Neuron (in vitro differentiated cells): ENCODE results near the gene TP53I13.

ENCODE experiments used
- H2AFZ ChIP-seq: one replicate; pipeline ENCODE4 v1.6.1; 2013; ENCODE audit warnings: low read depth, mild to moderate bottlenecking, inconsistent platforms, low read length, moderate library complexity
- H3K27me3 ChIP-seq: one replicate; pipeline ENCODE4 v1.6.1; 2013; ENCODE audit warnings: low read length; ENCODE audit not compliant: insufficient read depth
- H3K36me3 ChIP-seq: one replicate; pipeline ENCODE4 v1.6.1; 2013; ENCODE audit warnings: low read length; ENCODE audit not compliant: insufficient read depth
- H3K4me1 ChIP-seq: one replicate; pipeline ENCODE4 v1.6.1; 2013; ENCODE audit warnings: low read length; ENCODE audit not compliant: insufficient read depth
- H3K4me3 ChIP-seq: 2 replicates; pipeline ENCODE4 v1.5.1; 2013; ENCODE audit warnings: mild to moderate bottlenecking, low read length, moderate library complexity
- H3K9me3 ChIP-seq: one replicate; pipeline ENCODE4 v1.6.1; 2013; ENCODE audit warnings: low read length

TP53I13 gene

DNA sequence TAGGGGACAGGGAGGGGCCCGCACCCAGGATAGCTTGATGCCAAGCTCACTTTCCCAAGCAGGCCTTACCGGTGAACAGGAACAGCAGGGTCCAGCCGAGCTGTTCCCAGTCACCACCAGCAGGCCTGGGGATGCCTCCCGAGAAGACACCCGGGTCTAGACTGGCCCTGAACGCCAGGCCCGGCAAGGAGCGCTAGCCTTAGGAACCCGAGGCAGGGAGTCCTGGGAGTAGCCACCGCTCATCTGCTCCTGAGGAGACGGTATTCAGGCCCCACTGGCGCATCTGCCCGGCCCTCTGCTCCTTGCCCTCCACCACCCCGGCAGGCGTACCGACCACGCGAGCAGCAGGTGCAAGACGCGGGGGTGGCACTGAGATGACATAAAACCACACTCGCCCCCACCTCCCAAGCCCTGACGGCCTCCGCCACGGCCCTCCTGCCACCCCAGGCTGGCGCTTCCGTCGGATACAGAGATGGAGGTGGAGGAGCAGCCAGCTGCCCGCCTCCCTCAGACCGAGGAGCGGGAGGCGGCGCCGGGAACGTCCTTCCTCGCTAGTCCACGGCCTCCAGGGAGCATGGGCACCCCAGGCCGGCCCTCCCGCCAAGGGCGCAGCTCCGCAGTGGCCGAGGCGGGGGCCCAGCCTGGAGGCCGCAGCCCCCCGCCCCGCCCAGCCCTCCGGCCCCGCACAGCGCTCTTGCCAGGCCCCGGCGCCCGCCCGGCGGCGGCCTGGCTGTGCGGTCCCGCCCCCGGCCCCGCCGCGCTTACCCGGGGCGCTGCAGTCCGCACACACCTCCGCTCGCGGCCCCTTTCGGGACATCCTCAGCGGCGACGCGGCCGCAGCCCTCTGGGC is 20.3 kb downstream of the TP53I13 start:
- H3K36me3 ChIP-seq: no peaks in the 10 kb centered on the region
- H3K27me3 ChIP-seq: no peaks in the 10 kb centered on the region
- H3K4me1 ChIP-seq: peaks cover 59% of the 10 kb centered on the region
- no peaks in the 10 kb centered on the region for H3K9me3 ChIP-seq
- H2AFZ ChIP-seq: no peak overlapping the region
- peak overlapping the region; percentile 94 for H3K4me3 ChIP-seq

DNA sequence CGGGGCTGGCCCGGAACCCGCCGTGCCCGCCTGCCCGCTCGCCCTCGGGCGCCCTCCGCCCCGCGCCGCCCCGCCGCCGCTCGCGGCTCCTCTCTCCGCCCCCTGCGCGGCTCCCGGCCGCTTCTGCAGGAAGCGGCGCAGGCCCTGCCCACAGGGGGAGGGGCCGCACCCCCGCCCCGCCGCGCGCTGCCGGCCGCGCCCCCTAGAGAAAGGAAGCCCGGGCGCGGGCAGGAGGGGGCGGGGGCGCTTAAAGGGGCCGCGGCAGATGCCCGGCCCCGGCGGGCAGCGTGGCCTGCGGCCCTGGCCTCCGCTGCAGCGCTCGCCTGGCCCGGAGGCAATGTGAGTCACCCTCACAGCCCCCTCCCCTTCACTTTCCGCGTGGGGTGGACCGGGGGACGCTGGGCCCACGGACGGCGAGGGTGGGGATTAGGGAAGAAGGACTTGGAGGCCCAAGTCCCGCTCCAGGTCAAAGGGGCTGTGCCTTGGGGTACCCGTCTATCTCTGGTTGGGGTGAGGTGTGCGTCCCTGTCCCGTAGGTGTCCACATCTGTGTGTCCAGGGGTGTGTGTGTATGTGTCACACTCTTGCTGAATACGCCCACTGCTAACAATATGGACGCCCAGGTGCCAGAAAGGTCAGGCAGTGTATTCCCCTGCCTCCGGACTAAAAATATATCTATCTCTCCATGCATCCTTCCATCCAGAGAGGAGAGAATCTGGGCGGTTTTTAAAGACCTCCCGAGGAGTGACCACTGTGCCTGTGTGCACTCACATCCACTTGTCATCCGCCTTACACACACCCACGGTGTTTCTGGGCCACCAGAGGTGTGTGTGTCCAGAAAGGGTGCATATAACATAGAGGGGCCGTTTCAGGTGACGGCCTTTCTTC is 21.3 kb downstream of the TP53I13 start, which contains the start of gene GIT1:
TSS of gene GIT1 (minus strand) at position 125 of the 887 bp plus-strand sequence. CDS start 270 bp downstream, outside the sequence.
- Histone ChIP-seq H3K4me3 (peak within 1 kb of the TSS; percentile 94), H3K9me3 (no peaks in the 10 kb centered on the region), H3K36me3 (no peaks in the 10 kb centered on the region), H2AFZ (peak within 1 kb of the TSS; percentile 15), H3K27me3 (no peaks in the 10 kb centered on the region), H3K4me1 (peaks cover 63% of the 10 kb centered on the region)

- H3K27me3 ChIP-seq: no peaks in the 10 kb centered on the region
- H3K4me3 ChIP-seq: peak overlapping the region; percentile 55
- no peaks in the 10 kb centered on the region for H3K36me3 ChIP-seq
- peaks cover 59% of the 10 kb centered on the region for H3K4me1 ChIP-seq
- H3K9me3 ChIP-seq: no peaks in the 10 kb centered on the region
- peak overlapping the region; percentile 69 for H2AFZ ChIP-seq
Measured at GRCh38 chr17:29590411-29591145, 22.1 kb downstream of the TP53I13 start.

- Histone ChIP-seq H3K4me1 (peaks cover 63% of the 10 kb centered on the region), H3K36me3 (no peaks in the 10 kb centered on the region), H2AFZ (peak overlapping the region; percentile 69), H3K4me3 (peak overlapping the region; percentile 55), H3K9me3 (no peaks in the 10 kb centered on the region), H3K27me3 (no peaks in the 10 kb centered on the region)
Measured at GRCh38 chr17:29591146-29591736, 22.7 kb downstream of the TP53I13 start.

DNA sequence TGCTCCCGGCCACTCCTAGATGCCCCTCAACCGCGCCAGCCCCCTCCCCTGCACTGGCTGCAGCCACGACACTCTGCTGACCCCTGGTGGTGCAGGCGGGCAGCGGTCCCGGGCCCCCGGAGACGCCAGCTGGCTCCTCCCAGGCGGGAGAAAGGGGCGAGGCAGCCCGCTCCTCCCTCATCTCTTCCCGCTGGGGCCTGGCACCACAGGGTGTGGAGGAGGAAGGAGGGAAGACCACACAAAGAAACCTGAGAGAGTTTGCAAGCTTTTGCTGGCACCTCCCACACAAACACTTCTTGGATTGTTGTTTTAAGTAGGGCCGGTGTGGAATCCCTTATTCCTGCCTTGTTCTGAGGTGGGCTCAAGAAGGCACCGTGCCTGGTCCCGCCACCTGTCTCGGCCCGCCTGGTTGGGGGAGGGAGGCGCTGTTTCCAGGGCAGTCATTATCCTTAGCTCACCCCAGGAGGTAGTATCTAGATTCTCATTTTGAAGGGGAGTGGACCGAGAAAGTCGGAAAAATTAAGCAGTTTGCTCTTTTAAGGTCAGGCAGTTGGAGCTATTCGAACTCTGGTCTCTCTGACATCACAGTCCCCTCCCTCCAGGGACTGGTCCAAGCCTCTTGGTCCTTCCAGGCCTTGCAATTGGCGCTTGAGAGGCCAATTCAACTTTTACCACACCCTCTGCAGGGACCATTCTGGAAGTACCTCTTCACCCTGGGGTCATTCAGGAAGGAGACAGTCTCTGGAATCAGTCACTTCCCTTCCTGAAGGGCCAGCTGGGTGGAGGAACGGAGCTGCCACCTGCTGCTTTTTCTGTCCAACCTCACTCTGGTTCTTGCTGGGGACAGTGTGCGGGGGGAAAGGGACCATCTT is 23.5 kb downstream of the TP53I13 start:
- Histone ChIP-seq H2AFZ (peak overlapping the region; percentile 69), H3K4me3 (peak overlapping the region; percentile 55), H3K9me3 (no peaks in the 10 kb centered on the region), H3K27me3 (no peaks in the 10 kb centered on the region), H3K36me3 (no peaks in the 10 kb centered on the region), H3K4me1 (peaks cover 66% of the 10 kb centered on the region)

DNA sequence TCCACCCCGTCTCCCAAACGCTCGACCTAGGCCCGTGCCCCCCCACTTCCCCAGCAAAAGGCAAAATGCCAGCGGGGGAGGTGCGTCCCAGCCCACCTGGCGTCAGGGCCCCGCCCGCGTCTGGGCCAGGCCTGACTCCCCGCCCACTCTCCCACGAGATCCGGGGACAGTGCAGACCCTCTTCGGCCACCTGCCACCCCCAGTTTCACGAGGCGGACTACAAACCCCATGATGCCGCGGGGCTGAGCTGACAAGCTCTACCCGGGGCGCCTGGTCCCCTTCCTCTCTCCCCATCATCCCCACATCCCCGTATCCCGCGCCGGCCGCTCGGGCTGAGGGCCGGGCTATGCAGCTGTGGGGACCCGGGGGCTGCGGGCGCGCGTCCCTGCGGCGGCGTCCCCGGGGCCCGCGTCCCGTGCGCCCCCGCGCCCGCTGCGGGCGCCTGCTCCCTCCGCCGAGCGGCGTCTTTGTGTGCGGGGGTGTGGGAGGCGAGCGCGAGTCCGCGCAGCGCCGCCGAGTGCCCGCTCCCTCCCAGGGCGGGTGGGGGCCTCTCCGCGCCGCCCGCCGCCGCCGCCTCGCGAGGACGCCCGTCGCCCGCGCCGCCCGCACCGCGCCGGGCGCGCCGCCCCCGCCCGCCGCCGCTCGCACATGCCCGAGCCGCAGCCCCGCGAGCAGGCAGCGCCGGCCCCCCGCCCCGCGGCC is 24.5 kb downstream of the TP53I13 start, which contains the start of gene ANKRD13B:
TSS of gene ANKRD13B (plus strand) at position 283 of the 702 bp plus-strand sequence. CDS start 490 bp downstream, outside the sequence.
- Histone ChIP-seq H3K27me3 (no peaks in the 10 kb centered on the region), H3K4me1 (peaks cover 66% of the 10 kb centered on the region), H3K36me3 (no peaks in the 10 kb centered on the region), H3K4me3 (peak within 1 kb of the TSS; percentile 79), H2AFZ (peak within 1 kb of the TSS; percentile 82), H3K9me3 (no peaks in the 10 kb centered on the region)

- no peaks in the 10 kb centered on the region for H3K27me3 ChIP-seq
- no peaks in the 10 kb centered on the region for H3K9me3 ChIP-seq
- H3K4me1 ChIP-seq: peaks cover 60% of the 10 kb centered on the region
- H2AFZ ChIP-seq: peak overlapping the region; percentile 82
- peak overlapping the region; percentile 79 for H3K4me3 ChIP-seq
- H3K36me3 ChIP-seq: no peaks in the 10 kb centered on the region
Measured at GRCh38 chr17:29593591-29594518, 25.4 kb downstream of the TP53I13 start.

GRCh38 chr17:29594519-29595090 is 26.1 kb downstream of the TP53I13 start:
- Histone ChIP-seq H3K27me3 (no peaks in the 10 kb centered on the region), H3K4me1 (peaks cover 60% of the 10 kb centered on the region), H3K4me3 (peak overlapping the region; percentile 79), H3K36me3 (no peaks in the 10 kb centered on the region), H2AFZ (no peak overlapping the region), H3K9me3 (no peaks in the 10 kb centered on the region)

DNA sequence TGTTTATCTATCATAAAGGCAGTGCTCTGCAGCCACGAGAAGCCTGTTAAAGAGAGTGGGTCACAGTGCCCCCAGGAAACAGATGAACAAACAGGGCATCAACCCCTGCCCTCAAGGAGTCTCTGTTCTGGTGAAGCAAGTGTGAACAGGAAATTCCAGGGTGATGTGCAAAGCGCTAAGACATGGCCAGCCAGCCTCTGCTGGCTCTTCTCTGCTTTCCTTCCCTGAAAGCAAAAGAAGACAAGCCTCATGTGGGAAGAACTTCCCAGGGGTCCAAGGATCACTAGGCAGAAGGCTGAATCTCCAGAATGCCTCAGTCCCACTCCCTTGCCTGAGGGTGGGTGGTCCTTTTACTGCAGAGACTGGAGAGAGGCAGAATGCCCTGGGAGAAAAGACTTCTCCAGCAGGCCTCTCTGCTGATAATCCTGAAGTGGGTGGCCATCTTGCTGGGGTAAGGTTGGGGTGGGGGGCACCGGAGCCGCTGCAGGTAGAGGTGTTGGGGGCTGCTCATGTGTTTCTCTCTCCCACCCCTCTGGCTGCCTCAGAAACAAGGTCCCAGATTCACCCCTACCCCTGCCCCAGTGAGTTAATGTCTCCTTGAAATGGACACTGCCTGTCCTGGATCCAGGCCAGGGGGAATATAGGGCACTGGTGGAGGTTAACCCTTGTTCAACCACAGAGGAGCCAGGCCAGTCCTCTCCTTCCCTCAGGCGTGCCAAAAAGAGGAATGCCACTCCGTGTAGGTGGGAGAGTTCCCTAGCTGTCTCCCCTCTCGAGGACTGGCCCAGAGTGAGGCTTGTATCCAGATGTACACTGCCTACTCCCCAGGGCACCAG is 26.8 kb downstream of the TP53I13 start:
- H3K36me3 ChIP-seq: no peaks in the 10 kb centered on the region
- H3K27me3 ChIP-seq: no peaks in the 10 kb centered on the region
- peaks cover 54% of the 10 kb centered on the region for H3K4me1 ChIP-seq
- no peaks in the 10 kb centered on the region for H3K9me3 ChIP-seq
- H3K4me3 ChIP-seq: no peak overlapping the region
- H2AFZ ChIP-seq: no peak overlapping the region
